IMR-90 (cell line): ENCODE measurements around the gene MCAM. TPM values are rescaled to one million over a fixed set of nuclear protein-coding genes. Genes with fewer than 3 reads are reported as not detected.

Experiments used
- ATAC-seq: fragments of 200-7000 bp; cut with Tn5 transposase; 2 replicates; pipeline ENCODE4 v1.9.1; 2020; ENCODE audit warnings: low read depth, mild to moderate bottlenecking, moderate library complexity
- BruUV-seq: library from RNA; stranded (reverse); fragments of 400-500 nt; replicated peaks from 2 replicates; lab custom pipeline; 2021; lab: Mats Ljungman, UMichigan
- CTCF ChIA-PET: fragments of 300-600 bp; formaldehyde crosslinking; extraction: SDS; loops from one replicate; lab custom pipeline; 2021; ENCODE audit warnings: antibody characterized with exemption; lab: Yijun Ruan, JAX
- POLR2A ChIA-PET: fragments of 300-600 bp; sonication (Branson Sonifier 250); formaldehyde crosslinking; loops from one replicate; lab custom pipeline; 2022; ENCODE audit warnings: antibody characterized with exemption; ENCODE audit not compliant: unreplicated experiment; lab: Charles Lee
- DNase-seq: peaks from one replicate; pipeline ENCODE4 v3.0.0; 2013
- H2AFZ ChIP-seq: replicated peaks from 2 replicates; pipeline ENCODE3; 2013; ENCODE audit warnings: low read length, mild to moderate bottlenecking; ENCODE audit not compliant: poor library complexity
- H2AK5ac ChIP-seq: 2 replicates; pipeline ENCODE4 v1.6.1; 2013; ENCODE audit warnings: low read depth, low read length, inconsistent platforms
- H2AK9ac ChIP-seq: replicated peaks from 2 replicates; pipeline ENCODE3; 2013; ENCODE audit warnings: mild to moderate bottlenecking, low read depth, low read length, moderate library complexity; ENCODE audit not compliant: poor library complexity
- H2BK120ac ChIP-seq: 2 replicates; pipeline ENCODE4 v1.6.1; 2013; ENCODE audit warnings: low read depth, low read length, inconsistent platforms
- H2BK15ac ChIP-seq: 3 replicates; pipeline ENCODE4 v1.6.1; 2013; ENCODE audit warnings: low read depth, low read length, inconsistent platforms
- H2BK20ac ChIP-seq: 2 replicates; pipeline ENCODE4 v1.6.1; 2013; ENCODE audit warnings: low read depth, mild to moderate bottlenecking, inconsistent platforms, low read length, moderate library complexity
- H2BK5ac ChIP-seq: 2 replicates; pipeline ENCODE4 v1.6.1; 2013; ENCODE audit warnings: mild to moderate bottlenecking, low read depth, low read length, inconsistent platforms; ENCODE audit not compliant: poor library complexity, severe bottlenecking
- H3K14ac ChIP-seq: replicated peaks from 2 replicates; pipeline ENCODE4 v1.6.1; 2013; ENCODE audit warnings: low read depth, low read length, inconsistent platforms
- H3K18ac ChIP-seq: 2 replicates; pipeline ENCODE4 v1.6.1; 2013; ENCODE audit warnings: low read depth, low read length, control low read depth
- H3K23ac ChIP-seq: 2 replicates; pipeline ENCODE4 v1.6.1; 2013; ENCODE audit warnings: low read depth, low read length, inconsistent platforms
- H3K27ac ChIP-seq: 2 replicates; pipeline ENCODE4 v1.5.1; 2013; ENCODE audit warnings: mild to moderate bottlenecking, control low read depth, low read length; ENCODE audit not compliant: insufficient read depth
- H3K27me3 ChIP-seq: 2 replicates; pipeline ENCODE4 v1.6.1; 2013; ENCODE audit warnings: low read length; ENCODE audit not compliant: control insufficient read depth, insufficient read depth
- H3K36me3 ChIP-seq: 2 replicates; pipeline ENCODE4 v1.6.1; 2013; ENCODE audit warnings: low read length, mixed read lengths; ENCODE audit not compliant: control insufficient read depth, insufficient read depth
- H3K4ac ChIP-seq: 2 replicates; pipeline ENCODE4 v1.6.1; 2013; ENCODE audit warnings: low read depth, low read length, inconsistent platforms
- H3K4me1 ChIP-seq: 2 replicates; pipeline ENCODE4 v1.6.1; 2013; ENCODE audit warnings: low read length, mixed read lengths; ENCODE audit not compliant: control insufficient read depth, insufficient read depth
- H3K4me2 ChIP-seq: 2 replicates; pipeline ENCODE4 v1.6.1; 2013; ENCODE audit warnings: low read depth, mild to moderate bottlenecking, control low read depth, low read length, moderate library complexity
- H3K4me3 ChIP-seq: 2 replicates; pipeline ENCODE4 v1.5.1; 2013; ENCODE audit warnings: low read depth, mild to moderate bottlenecking, control low read depth, low read length, moderate library complexity; ENCODE audit not compliant: insufficient read depth
- H3K56ac ChIP-seq: 2 replicates; pipeline ENCODE4 v1.6.1; 2013; ENCODE audit warnings: low read length, inconsistent platforms; ENCODE audit not compliant: insufficient read depth; ENCODE audit errors: extremely low read depth
- H3K79me1 ChIP-seq, 2 experiments: 2 replicates each; pipeline ENCODE4 v1.6.1; 2013; ENCODE audit warnings: low read length in 2 of 2, inconsistent platforms in 1 of 2, low read depth in 1 of 2
- H3K9ac ChIP-seq: 2 replicates; pipeline ENCODE4 v1.6.1; 2013; ENCODE audit warnings: low read depth, low read length, control low read depth
- H3K9me1 ChIP-seq: 2 replicates; pipeline ENCODE4 v1.6.1; 2013; ENCODE audit warnings: low read length, inconsistent platforms; ENCODE audit not compliant: insufficient read depth
- H3K9me3 ChIP-seq: 2 replicates; pipeline ENCODE4 v1.6.1; 2013; ENCODE audit warnings: low read length; ENCODE audit not compliant: control insufficient read depth, insufficient read depth
- H4K20me1 ChIP-seq: 2 replicates; pipeline ENCODE4 v1.6.1; 2013; ENCODE audit warnings: low read length, inconsistent platforms; ENCODE audit not compliant: insufficient read depth
- H4K5ac ChIP-seq: 2 replicates; pipeline ENCODE4 v1.6.1; 2013; ENCODE audit warnings: mild to moderate bottlenecking, low read depth, low read length, control low read depth
- H4K8ac ChIP-seq, 2 experiments: 2 replicates each; pipeline ENCODE4 v1.6.1; 2013; ENCODE audit warnings: low read depth in 2 of 2, low read length in 2 of 2, control low read depth in 1 of 2, inconsistent platforms in 1 of 2
- H4K91ac ChIP-seq: 2 replicates; pipeline ENCODE4 v1.6.1; 2013; ENCODE audit warnings: low read depth, low read length, inconsistent platforms; ENCODE audit not compliant: insufficient read depth
- CEBPB ChIP-seq: IDR thresholded peaks from 2 replicates; pipeline ENCODE4 v1.6.1; 2012; ENCODE audit warnings: low read depth, low read length, improper control_type of control experiment
- CHD1 ChIP-seq: IDR thresholded peaks from 2 replicates; pipeline ENCODE4 v1.6.1; 2012; ENCODE audit warnings: low read depth, low read length, improper control_type of control experiment
- WGBS, 2 experiments: methylation state at CpG; one replicate each; pipeline versions ENCODE4 v1.1.5 to v1.1.7; 2013; ENCODE audit warnings: missing lambda C conversion rate in 2 of 2; ENCODE audit not compliant: insufficient read length in 1 of 2; ENCODE audit errors: extremely low coverage in 2 of 2; 5-methylcytosine and 5-hydroxymethylcytosine counted together
- dilution Hi-C: fragments of 300-500 bp; cut with HindIII; formaldehyde crosslinking; loops from one replicate; pipeline ENCODE4 v1.14.3; 2018; ENCODE audit warnings: low sequenced_read_pairs; ENCODE audit not compliant: unreplicated experiment
- in situ Hi-C: fragments of 300-500 bp; cut with MboI; formaldehyde crosslinking; loops from 3 replicates; pipeline ENCODE4 v1.14.3; 2019; ENCODE audit warnings: low sequenced_read_pairs, inconsistent platforms, mixed read lengths
- intact Hi-C: fragments of 100-400 bp; cut with micrococcal nuclease; formaldehyde crosslinking; loops from 2 replicates; pipeline ENCODE4 v1.10.0; 2022
- polyA plus RNA-seq, 3 experiments: library from polyadenylated mRNA; depleted of rRNA; stranded (reverse); fragments of >200 nt; gene quantifications; 2 replicates each; pipeline ENCODE4 v1.2.3, GENCODE V29; 2012; ENCODE audit warnings: low replicate concordance in 1 of 3
- total RNA-seq: library from RNA; depleted of rRNA; stranded (reverse); fragments of >200 nt; gene quantifications from 2 replicates; pipeline ENCODE4 v1.2.3, GENCODE V29; 2012
- TF ChIP-seq, protein P1 (sequence below): conservative IDR thresholded peaks from 2 replicates; pipeline ENCODE4 v1.5.1; 2012; ENCODE audit warnings: mild to moderate bottlenecking, low read depth, low read length, improper control_type of control experiment

The MCAM gene
- total and polyA plus RNA-seq, 2 of the 4 experiments (the other 2 are of a cell fraction) = 95.1 to 131 TPM

DNA sequence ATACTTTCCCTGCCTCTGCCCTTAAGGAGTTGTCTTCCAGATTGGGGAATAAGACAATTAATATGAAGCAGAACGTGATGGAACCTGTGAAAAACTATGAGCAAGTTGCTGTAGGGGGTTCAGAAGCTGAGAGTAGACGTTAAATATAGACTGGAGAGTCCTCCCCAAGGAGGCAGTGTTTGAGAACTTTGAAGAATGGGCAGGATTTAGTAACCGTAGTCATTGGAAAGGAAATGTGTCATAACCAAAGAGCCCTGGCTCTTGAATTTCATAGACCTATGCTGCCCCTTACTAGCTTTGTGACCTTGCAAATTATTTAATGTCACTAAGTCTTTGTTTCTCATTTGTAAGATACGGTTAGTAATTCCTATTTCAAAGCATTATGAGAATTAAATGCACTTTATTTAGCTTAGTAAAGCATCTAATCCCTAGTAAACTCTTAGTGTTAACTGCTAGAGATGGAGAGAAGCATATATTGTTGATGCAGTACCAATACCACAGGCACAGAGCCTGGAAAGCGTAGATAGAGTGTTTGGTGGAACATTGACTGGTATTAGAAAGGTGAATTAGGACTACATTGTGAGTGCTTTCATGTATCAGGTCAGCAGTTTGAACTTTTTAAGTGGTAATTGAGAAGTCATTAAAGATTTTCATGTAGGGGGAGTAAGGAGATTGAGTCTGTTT is 54.1 kb downstream of the MCAM start:
- intact Hi-C loops = loop anchor here (5.0 kb wide), 1 partner anchor 56 kb away; the partner anchor contains the start of gene CBL
- no TSS peak for BruUV-seq
- CTCF ChIA-PET = interaction anchor here (0.6 to 1.3 kb wide), 2 partner anchors 37 to 273 kb away, joined by 3 to 4 read pairs; no protein-coding TSS in a partner anchor

More for the DNA sequence above, 54.1 kb downstream of the MCAM start:
- Histone ChIP-seq H3K9me3 (no peaks in the 10 kb centered on the region), H3K9me1 (peaks cover 14% of the 10 kb centered on the region), H2BK120ac (no peak overlapping the region; the same call in 1 of the 2 replicates), H2AK9ac (no peak overlapping the region), H2BK5ac (peak overlapping the region; percentile 57), H3K9ac (no peak overlapping the region; the same call in 1 of the 2 replicates), H4K5ac (no peak overlapping the region; the same call in 1 of the 2 replicates), H3K4ac (no peak overlapping the region; the same call in 1 of the 2 replicates), H2BK20ac (peak overlapping the region; percentile 30; the same call in 1 of the 2 replicates), H3K56ac (no peak overlapping the region), H3K4me1 (peaks cover 15% of the 10 kb centered on the region), H4K91ac (no peak overlapping the region), H3K4me3 (no peak overlapping the region), H2AFZ (no peak overlapping the region), H3K36me3 (peaks cover 1% of the 10 kb centered on the region), H4K20me1 (peaks cover 55% of the 10 kb centered on the region), H3K23ac (peak overlapping the region; percentile 48; the same call in 1 of the 2 replicates), H3K18ac (peak overlapping the region; percentile 84; the same call in 1 of the 2 replicates), H3K27me3 (no peaks in the 10 kb centered on the region), H3K4me2 (peak overlapping the region; percentile 92; the same call in 1 of the 2 replicates), H2AK5ac (no peak overlapping the region), H3K14ac (peak overlapping the region; percentile 44; the same call in 1 of the 2 replicates), H4K8ac (no peak overlapping the region), H3K27ac (no peak overlapping the region), H2BK15ac (no peak overlapping the region; the same call in 2 of the 3 replicates), H3K79me1 (peaks cover 33 to 79% of the 10 kb centered on the region in 2 experiments)
- dilution Hi-C loops = no loop called here
- TF ChIP-seq CEBPB = peak; percentile 30; the same call in 1 of the 2 replicates
- TF ChIP-seq CHD1 = no peak
- TF ChIP-seq, protein P1, sequence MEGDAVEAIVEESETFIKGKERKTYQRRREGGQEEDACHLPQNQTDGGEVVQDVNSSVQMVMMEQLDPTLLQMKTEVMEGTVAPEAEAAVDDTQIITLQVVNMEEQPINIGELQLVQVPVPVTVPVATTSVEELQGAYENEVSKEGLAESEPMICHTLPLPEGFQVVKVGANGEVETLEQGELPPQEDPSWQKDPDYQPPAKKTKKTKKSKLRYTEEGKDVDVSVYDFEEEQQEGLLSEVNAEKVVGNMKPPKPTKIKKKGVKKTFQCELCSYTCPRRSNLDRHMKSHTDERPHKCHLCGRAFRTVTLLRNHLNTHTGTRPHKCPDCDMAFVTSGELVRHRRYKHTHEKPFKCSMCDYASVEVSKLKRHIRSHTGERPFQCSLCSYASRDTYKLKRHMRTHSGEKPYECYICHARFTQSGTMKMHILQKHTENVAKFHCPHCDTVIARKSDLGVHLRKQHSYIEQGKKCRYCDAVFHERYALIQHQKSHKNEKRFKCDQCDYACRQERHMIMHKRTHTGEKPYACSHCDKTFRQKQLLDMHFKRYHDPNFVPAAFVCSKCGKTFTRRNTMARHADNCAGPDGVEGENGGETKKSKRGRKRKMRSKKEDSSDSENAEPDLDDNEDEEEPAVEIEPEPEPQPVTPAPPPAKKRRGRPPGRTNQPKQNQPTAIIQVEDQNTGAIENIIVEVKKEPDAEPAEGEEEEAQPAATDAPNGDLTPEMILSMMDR = peak; percentile 26; the same call in 1 of the 2 replicates
- no peak for ATAC-seq
- peak; percentile 57 for DNase-seq
- POLR2A ChIA-PET = interaction anchor here (0.6 kb wide), 1 partner anchor 71 kb away, joined by 3 read pairs; no protein-coding TSS in a partner anchor
- in situ Hi-C loops = no loop called here
- WGBS, 2 experiments = 40% methylated on average over 1 of the region's 5 CpGs; no CpG with 5 or more reads in 1 of the 2 experiments
